Tibial artery (tissue), 4 donors: ENCODE measurements around the gene HSPA12B.

ENCODE experiments used
- DNase-seq, 2 donors: peaks; one replicate each; pipeline ENCODE4 v3.0.0-alpha.2; 2019
- H3K27ac ChIP-seq, 2 donors: fragments of 200-600 bp; sonication (generic) in 1 of 2; 1 replicate in 1 of 2; 2 replicates in 1 of 2; pipeline ENCODE4 v1.5.1; 2018 to 2019; ENCODE audit warnings: mild to moderate bottlenecking in 1 of 2
- H3K27me3 ChIP-seq, 2 donors: fragments of 200-600 bp; sonication (generic) in 1 of 2; one replicate each; pipeline versions ENCODE4 v1.5.1 to v1.6.0; 2016 to 2019
- H3K36me3 ChIP-seq, 3 donors: fragments of 200-600 bp; sonication (generic) in 2 of 3; one replicate each; pipeline ENCODE4 v1.5.1; 2016 to 2019; ENCODE audit warnings: mild to moderate bottlenecking in 2 of 3
- H3K4me1 ChIP-seq, 4 donors: fragments of 200-600 bp; sonication (generic) in 2 of 4; 1 replicate in 3 of 4; 2 replicates in 1 of 4; pipeline ENCODE4 v1.5.1; 2016 to 2019
- H3K4me3 ChIP-seq, 2 donors: fragments of 200-600 bp; sonication (generic) in 1 of 2; 1 replicate in 1 of 2; 2 replicates in 1 of 2; pipeline ENCODE4 v1.5.1; 2018 to 2019; ENCODE audit warnings: mild to moderate bottlenecking in 2 of 2
- H3K9me3 ChIP-seq, 3 donors: fragments of 200-600 bp; sonication (generic) in 1 of 3; one replicate each; pipeline ENCODE4 v1.5.1; 2016 to 2019
- intact Hi-C: fragments of 100-400 bp; cut with DNase I; formaldehyde crosslinking; loops from one replicate; pipeline ENCODE4 v1.15.0; 2023; ENCODE audit warnings: low total_unique reads
- TF ChIP-seq, protein P1 (sequence below), 2 experiments: fragments of 200-600 bp in 1 of 2; fragments of 450-650 bp in 1 of 2; IDR thresholded peaks; one replicate each; pipeline ENCODE4 v1.5.1; 2017 to 2019; ENCODE audit warnings: antibody characterized with exemption in 2 of 2, mild to moderate bottlenecking in 1 of 2, moderate library complexity in 1 of 2

Gene HSPA12B

DNA sequence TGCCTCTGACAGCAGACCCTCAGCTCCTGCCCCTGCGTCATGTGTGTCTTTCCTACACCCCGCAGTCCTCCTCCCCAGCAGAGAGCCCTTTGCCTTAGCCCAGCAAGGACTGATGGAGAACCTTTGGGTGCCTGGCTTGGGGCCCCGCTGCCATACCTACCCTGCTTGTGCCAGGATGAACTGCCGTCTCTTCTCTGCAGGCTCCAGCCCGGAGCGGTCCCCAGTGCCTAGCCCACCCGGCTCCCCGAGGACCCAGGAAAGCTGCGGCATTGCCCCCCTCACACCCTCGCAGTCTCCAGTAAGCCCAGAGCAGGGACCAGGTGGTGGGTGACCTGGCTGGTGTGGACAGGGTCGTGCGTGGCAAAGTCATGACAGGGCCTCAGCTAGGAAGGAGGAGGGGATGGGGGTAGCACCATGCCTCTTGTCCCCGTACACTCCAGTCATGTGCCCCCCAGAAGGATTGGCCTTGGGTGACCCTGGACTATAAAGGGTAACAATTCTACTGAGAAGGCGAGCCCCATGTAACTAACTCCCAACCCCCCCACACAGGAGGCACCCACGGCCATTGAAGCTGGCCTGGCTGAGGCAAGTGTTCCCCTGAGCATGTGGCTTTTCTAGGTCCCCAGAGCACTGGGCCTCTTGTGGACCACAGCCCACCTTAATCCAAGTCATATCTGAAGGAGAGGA is 8.3 kb downstream of the HSPA12B start:
- DNase-seq, result no peak
- intact Hi-C loops, result no loop called here
- Histone ChIP-seq H3K27me3 (peaks cover 0 to 13% of the 10 kb centered on the region in 2 donors), H3K36me3 (no peaks in the 10 kb centered on the region), H3K4me1 (no peaks in the 10 kb centered on the region), H3K9me3 (no peaks in the 10 kb centered on the region), H3K27ac (no peak overlapping the region), H3K4me3 (no peak overlapping the region)
- TF ChIP-seq, protein P1, sequence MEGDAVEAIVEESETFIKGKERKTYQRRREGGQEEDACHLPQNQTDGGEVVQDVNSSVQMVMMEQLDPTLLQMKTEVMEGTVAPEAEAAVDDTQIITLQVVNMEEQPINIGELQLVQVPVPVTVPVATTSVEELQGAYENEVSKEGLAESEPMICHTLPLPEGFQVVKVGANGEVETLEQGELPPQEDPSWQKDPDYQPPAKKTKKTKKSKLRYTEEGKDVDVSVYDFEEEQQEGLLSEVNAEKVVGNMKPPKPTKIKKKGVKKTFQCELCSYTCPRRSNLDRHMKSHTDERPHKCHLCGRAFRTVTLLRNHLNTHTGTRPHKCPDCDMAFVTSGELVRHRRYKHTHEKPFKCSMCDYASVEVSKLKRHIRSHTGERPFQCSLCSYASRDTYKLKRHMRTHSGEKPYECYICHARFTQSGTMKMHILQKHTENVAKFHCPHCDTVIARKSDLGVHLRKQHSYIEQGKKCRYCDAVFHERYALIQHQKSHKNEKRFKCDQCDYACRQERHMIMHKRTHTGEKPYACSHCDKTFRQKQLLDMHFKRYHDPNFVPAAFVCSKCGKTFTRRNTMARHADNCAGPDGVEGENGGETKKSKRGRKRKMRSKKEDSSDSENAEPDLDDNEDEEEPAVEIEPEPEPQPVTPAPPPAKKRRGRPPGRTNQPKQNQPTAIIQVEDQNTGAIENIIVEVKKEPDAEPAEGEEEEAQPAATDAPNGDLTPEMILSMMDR (IDR thresholded peaks at IDR 0.05), result no peak

DNA sequence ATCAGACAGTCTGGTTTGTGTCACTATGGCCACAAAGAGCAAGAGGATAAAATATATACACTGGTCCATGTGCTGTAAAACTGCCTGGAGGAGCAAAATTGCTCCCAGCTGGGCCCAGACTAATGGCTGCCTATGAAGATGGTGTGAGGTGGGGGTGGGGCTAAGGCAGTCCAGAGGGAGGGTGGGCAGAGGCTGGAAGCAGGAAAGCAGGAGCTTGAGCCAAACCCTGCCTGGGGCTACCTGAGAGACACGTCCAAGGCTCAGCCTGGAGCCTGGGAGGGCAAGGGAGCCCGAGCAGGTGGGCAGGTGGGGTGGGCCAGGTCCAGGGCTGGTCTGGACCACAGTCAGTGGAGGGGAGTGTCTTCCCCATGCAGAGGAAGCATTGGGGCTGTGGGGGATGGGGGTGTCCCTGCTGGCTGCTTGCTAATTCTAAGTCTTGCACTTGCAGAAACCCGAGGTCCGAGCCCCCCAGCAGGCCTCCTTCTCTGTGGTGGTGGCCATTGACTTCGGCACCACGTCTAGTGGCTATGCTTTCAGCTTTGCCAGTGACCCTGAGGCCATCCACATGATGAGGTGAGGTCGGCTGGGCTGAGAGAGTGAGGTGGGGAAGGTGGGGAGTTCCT is 9.5 kb downstream of the HSPA12B start:
- TF ChIP-seq, protein P1 (IDR thresholded peaks at IDR 0.05), result no peak
- H3K9me3 ChIP-seq, result no peaks in the 10 kb centered on the region
- no peak overlapping the region for H3K27ac ChIP-seq
- no peaks in the 10 kb centered on the region for H3K36me3 ChIP-seq
- no peaks in the 10 kb centered on the region for H3K4me1 ChIP-seq
- no peak overlapping the region for H3K4me3 ChIP-seq
- intact Hi-C loops, result no loop called here
- no peak for DNase-seq
- peaks cover 0 to 20% of the 10 kb centered on the region in 2 donors for H3K27me3 ChIP-seq

DNA sequence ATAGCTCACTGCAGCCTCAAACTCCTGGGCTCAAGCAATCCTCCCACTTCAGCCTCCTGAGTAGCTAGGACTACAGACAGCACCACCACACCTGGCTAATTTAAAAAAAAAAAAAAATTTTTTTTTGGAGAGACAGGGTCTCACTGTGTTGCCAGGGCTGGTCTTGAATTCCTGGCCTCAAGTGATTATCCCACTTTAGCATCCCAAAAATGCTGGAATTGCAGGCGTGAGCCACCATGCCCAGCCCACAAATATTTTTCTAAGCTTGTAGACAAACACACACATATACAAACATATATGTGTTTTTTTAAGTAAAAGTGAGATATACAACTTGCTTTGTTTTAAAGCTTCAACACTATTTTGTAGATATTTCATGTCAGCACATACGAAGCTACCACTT is 10.8 kb downstream of the HSPA12B start:
- intact Hi-C loops, result no loop called here
- TF ChIP-seq, protein P1 (IDR thresholded peaks at IDR 0.05), result no peak
- Histone ChIP-seq H3K36me3 (peaks cover 0 to 2% (median 0%) of the 10 kb centered on the region in 3 donors), H3K4me1 (no peaks in the 10 kb centered on the region), H3K27me3 (peaks cover 0 to 22% of the 10 kb centered on the region in 2 donors), H3K4me3 (no peak overlapping the region), H3K27ac (no peak overlapping the region), H3K9me3 (no peaks in the 10 kb centered on the region)
- DNase-seq, result no peak

DNA sequence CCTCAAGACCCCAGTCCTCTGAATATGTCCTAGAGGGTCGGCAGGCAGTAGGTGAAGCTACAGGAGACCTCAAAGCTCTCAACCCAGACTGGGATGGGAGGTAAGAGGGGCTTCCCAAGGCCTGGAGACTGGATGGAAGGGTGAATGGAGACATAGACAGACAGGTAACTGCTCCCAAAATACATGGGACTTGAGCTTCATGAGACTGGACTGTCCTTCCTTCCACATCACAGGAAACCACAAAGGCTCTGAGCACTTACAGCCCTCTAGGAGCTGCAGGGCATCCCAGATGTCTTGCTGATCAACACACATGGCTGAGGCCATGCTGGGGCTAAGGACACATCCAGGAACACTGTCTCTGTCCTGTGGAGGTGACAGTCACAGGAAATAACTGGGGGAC is 11.6 kb downstream of the HSPA12B start:
- H3K9me3 ChIP-seq, result no peaks in the 10 kb centered on the region
- DNase-seq, result no peak
- intact Hi-C loops, result no loop called here
- H3K27ac ChIP-seq, result no peak overlapping the region
- peaks cover 0 to 28% of the 10 kb centered on the region in 2 donors for H3K27me3 ChIP-seq
- H3K36me3 ChIP-seq, result peaks cover 0 to 4% (median 0%) of the 10 kb centered on the region in 3 donors
- H3K4me1 ChIP-seq, result no peaks in the 10 kb centered on the region
- TF ChIP-seq, protein P1 (IDR thresholded peaks at IDR 0.05), result no peak
- H3K4me3 ChIP-seq, result no peak overlapping the region

DNA sequence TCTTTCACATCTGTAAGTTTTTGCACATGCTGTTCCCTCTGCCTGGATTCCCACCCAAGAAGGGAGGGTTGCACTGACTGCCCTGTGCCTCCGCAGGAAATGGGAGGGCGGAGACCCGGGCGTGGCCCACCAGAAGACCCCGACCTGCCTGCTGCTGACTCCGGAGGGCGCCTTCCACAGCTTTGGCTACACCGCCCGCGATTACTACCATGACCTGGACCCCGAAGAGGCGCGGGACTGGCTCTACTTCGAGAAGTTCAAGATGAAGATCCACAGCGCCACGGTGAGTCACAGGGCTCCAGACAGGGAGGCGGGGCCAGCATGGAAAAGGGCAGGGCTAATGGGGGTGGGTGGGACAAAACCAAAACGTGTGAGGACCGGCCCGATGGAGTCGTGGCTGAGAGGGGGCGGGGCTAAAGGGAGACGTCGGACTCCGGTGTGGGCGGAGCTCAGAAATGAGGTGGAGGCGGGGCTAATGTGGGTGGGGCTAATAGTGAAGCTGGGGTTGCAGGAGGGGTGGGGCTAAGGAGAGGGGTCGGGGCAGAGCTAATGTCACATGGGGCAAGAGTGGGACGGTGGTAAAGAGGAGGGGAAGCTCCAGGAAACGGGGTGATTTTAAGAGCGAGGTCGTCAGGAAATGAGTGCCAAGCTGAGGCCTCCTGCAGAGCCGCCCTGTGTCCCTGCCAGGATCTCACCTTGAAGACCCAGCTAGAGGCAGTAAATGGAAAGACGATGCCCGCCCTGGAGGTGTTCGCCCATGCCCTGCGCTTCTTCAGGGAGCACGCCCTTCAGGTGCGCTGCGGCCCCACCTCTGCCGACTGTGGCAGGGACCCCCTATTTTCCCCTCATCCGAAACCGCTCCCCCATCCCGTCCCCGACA is 12.6 kb downstream of the HSPA12B start:
- peaks cover 0 to 4% (median 0%) of the 10 kb centered on the region in 3 donors for H3K36me3 ChIP-seq
- H3K4me1 ChIP-seq, result peaks cover 0 to 7% (median 0%) of the 10 kb centered on the region in 4 donors
- H3K4me3 ChIP-seq, result no peak overlapping the region
- intact Hi-C loops, result no loop called here
- no peak overlapping the region for H3K27ac ChIP-seq
- H3K9me3 ChIP-seq, result no peaks in the 10 kb centered on the region
- H3K27me3 ChIP-seq, result peaks cover 0 to 38% of the 10 kb centered on the region in 2 donors
- TF ChIP-seq, protein P1 (IDR thresholded peaks at IDR 0.05), result no peak
- peak in 1 of 2 donors; percentile 55 for DNase-seq
